IMR-90 (cell line): ENCODE measurements around the gene LRRC4C. TPM values are rescaled to one million over a fixed set of nuclear protein-coding genes. Genes with fewer than 3 reads are reported as not detected.

Source experiments
- ATAC-seq: fragments of 200-7000 bp; cut with Tn5 transposase; 2 replicates; pipeline ENCODE4 v1.9.1; 2020; ENCODE audit warnings: low read depth, mild to moderate bottlenecking, moderate library complexity
- BruUV-seq: library from RNA; stranded (reverse); fragments of 400-500 nt; replicated peaks from 2 replicates; lab custom pipeline; 2021; lab: Mats Ljungman, UMichigan
- CTCF ChIA-PET: fragments of 300-600 bp; formaldehyde crosslinking; extraction: SDS; loops from one replicate; lab custom pipeline; 2021; ENCODE audit warnings: antibody characterized with exemption; lab: Yijun Ruan, JAX
- POLR2A ChIA-PET: fragments of 300-600 bp; sonication (Branson Sonifier 250); formaldehyde crosslinking; loops from one replicate; lab custom pipeline; 2022; ENCODE audit warnings: antibody characterized with exemption; ENCODE audit not compliant: unreplicated experiment; lab: Charles Lee
- DNase-seq: peaks from one replicate; pipeline ENCODE4 v3.0.0; 2013
- H2AFZ ChIP-seq: replicated peaks from 2 replicates; pipeline ENCODE3; 2013; ENCODE audit warnings: low read length, mild to moderate bottlenecking; ENCODE audit not compliant: poor library complexity
- H2AK5ac ChIP-seq: 2 replicates; pipeline ENCODE4 v1.6.1; 2013; ENCODE audit warnings: low read depth, low read length, inconsistent platforms
- H2AK9ac ChIP-seq: replicated peaks from 2 replicates; pipeline ENCODE3; 2013; ENCODE audit warnings: mild to moderate bottlenecking, low read depth, low read length, moderate library complexity; ENCODE audit not compliant: poor library complexity
- H2BK120ac ChIP-seq: 2 replicates; pipeline ENCODE4 v1.6.1; 2013; ENCODE audit warnings: low read depth, low read length, inconsistent platforms
- H2BK15ac ChIP-seq: 3 replicates; pipeline ENCODE4 v1.6.1; 2013; ENCODE audit warnings: low read depth, low read length, inconsistent platforms
- H2BK20ac ChIP-seq: 2 replicates; pipeline ENCODE4 v1.6.1; 2013; ENCODE audit warnings: low read depth, mild to moderate bottlenecking, inconsistent platforms, low read length, moderate library complexity
- H2BK5ac ChIP-seq: 2 replicates; pipeline ENCODE4 v1.6.1; 2013; ENCODE audit warnings: mild to moderate bottlenecking, low read depth, low read length, inconsistent platforms; ENCODE audit not compliant: poor library complexity, severe bottlenecking
- H3K14ac ChIP-seq: replicated peaks from 2 replicates; pipeline ENCODE4 v1.6.1; 2013; ENCODE audit warnings: low read depth, low read length, inconsistent platforms
- H3K18ac ChIP-seq: 2 replicates; pipeline ENCODE4 v1.6.1; 2013; ENCODE audit warnings: low read depth, low read length, control low read depth
- H3K23ac ChIP-seq: 2 replicates; pipeline ENCODE4 v1.6.1; 2013; ENCODE audit warnings: low read depth, low read length, inconsistent platforms
- H3K27ac ChIP-seq: 2 replicates; pipeline ENCODE4 v1.5.1; 2013; ENCODE audit warnings: mild to moderate bottlenecking, control low read depth, low read length; ENCODE audit not compliant: insufficient read depth
- H3K27me3 ChIP-seq: 2 replicates; pipeline ENCODE4 v1.6.1; 2013; ENCODE audit warnings: low read length; ENCODE audit not compliant: control insufficient read depth, insufficient read depth
- H3K36me3 ChIP-seq: 2 replicates; pipeline ENCODE4 v1.6.1; 2013; ENCODE audit warnings: low read length, mixed read lengths; ENCODE audit not compliant: control insufficient read depth, insufficient read depth
- H3K4ac ChIP-seq: 2 replicates; pipeline ENCODE4 v1.6.1; 2013; ENCODE audit warnings: low read depth, low read length, inconsistent platforms
- H3K4me1 ChIP-seq: 2 replicates; pipeline ENCODE4 v1.6.1; 2013; ENCODE audit warnings: low read length, mixed read lengths; ENCODE audit not compliant: control insufficient read depth, insufficient read depth
- H3K4me2 ChIP-seq: 2 replicates; pipeline ENCODE4 v1.6.1; 2013; ENCODE audit warnings: low read depth, mild to moderate bottlenecking, control low read depth, low read length, moderate library complexity
- H3K4me3 ChIP-seq: 2 replicates; pipeline ENCODE4 v1.5.1; 2013; ENCODE audit warnings: low read depth, mild to moderate bottlenecking, control low read depth, low read length, moderate library complexity; ENCODE audit not compliant: insufficient read depth
- H3K56ac ChIP-seq: 2 replicates; pipeline ENCODE4 v1.6.1; 2013; ENCODE audit warnings: low read length, inconsistent platforms; ENCODE audit not compliant: insufficient read depth; ENCODE audit errors: extremely low read depth
- H3K79me1 ChIP-seq, 2 experiments: 2 replicates each; pipeline ENCODE4 v1.6.1; 2013; ENCODE audit warnings: low read length in 2 of 2, inconsistent platforms in 1 of 2, low read depth in 1 of 2
- H3K9ac ChIP-seq: 2 replicates; pipeline ENCODE4 v1.6.1; 2013; ENCODE audit warnings: low read depth, low read length, control low read depth
- H3K9me1 ChIP-seq: 2 replicates; pipeline ENCODE4 v1.6.1; 2013; ENCODE audit warnings: low read length, inconsistent platforms; ENCODE audit not compliant: insufficient read depth
- H3K9me3 ChIP-seq: 2 replicates; pipeline ENCODE4 v1.6.1; 2013; ENCODE audit warnings: low read length; ENCODE audit not compliant: control insufficient read depth, insufficient read depth
- H4K20me1 ChIP-seq: 2 replicates; pipeline ENCODE4 v1.6.1; 2013; ENCODE audit warnings: low read length, inconsistent platforms; ENCODE audit not compliant: insufficient read depth
- H4K5ac ChIP-seq: 2 replicates; pipeline ENCODE4 v1.6.1; 2013; ENCODE audit warnings: mild to moderate bottlenecking, low read depth, low read length, control low read depth
- H4K8ac ChIP-seq, 2 experiments: 2 replicates each; pipeline ENCODE4 v1.6.1; 2013; ENCODE audit warnings: low read depth in 2 of 2, low read length in 2 of 2, control low read depth in 1 of 2, inconsistent platforms in 1 of 2
- H4K91ac ChIP-seq: 2 replicates; pipeline ENCODE4 v1.6.1; 2013; ENCODE audit warnings: low read depth, low read length, inconsistent platforms; ENCODE audit not compliant: insufficient read depth
- CEBPB ChIP-seq: IDR thresholded peaks from 2 replicates; pipeline ENCODE4 v1.6.1; 2012; ENCODE audit warnings: low read depth, low read length, improper control_type of control experiment
- CTCF ChIP-seq: conservative IDR thresholded peaks from 2 replicates; pipeline ENCODE4 v1.5.1; 2012; ENCODE audit warnings: mild to moderate bottlenecking, low read depth, low read length, improper control_type of control experiment
- ELK1 ChIP-seq: fragments of 150-350 bp; IDR thresholded peaks from 2 replicates; pipeline ENCODE4 v1.6.1; 2016; ENCODE audit warnings: low read depth, mild to moderate bottlenecking, low read length, moderate library complexity, borderline replicate concordance
- FOS ChIP-seq: fragments of 150-350 bp; IDR thresholded peaks from 2 replicates; pipeline ENCODE4 v1.6.1; 2016; ENCODE audit warnings: low read depth, low read length
- MAZ ChIP-seq: IDR thresholded peaks from 2 replicates; pipeline ENCODE4 v1.6.1; 2012; ENCODE audit warnings: low read depth, mild to moderate bottlenecking, low read length, improper control_type of control experiment, moderate library complexity, borderline replicate concordance
- MXI1 ChIP-seq: IDR thresholded peaks from 2 replicates; pipeline ENCODE4 v1.6.1; 2012; ENCODE audit warnings: low read depth, mild to moderate bottlenecking, low read length, moderate library complexity, borderline replicate concordance
- POLR2A ChIP-seq: IDR thresholded peaks from 2 replicates; pipeline ENCODE4 v1.6.1; 2012; ENCODE audit warnings: mild to moderate bottlenecking, low read depth, low read length
- RAD21 ChIP-seq: IDR thresholded peaks from 2 replicates; pipeline ENCODE4 v1.6.1; 2012; ENCODE audit warnings: low read length, improper control_type of control experiment
- RCOR1 ChIP-seq: IDR thresholded peaks from 2 replicates; pipeline ENCODE4 v1.6.1; 2012; ENCODE audit warnings: mild to moderate bottlenecking, low read length, improper control_type of control experiment; ENCODE audit not compliant: insufficient replicate concordance
- RFX5 ChIP-seq: IDR thresholded peaks from 2 replicates; pipeline ENCODE4 v1.8.0; 2012; ENCODE audit warnings: low read depth, mild to moderate bottlenecking, low read length, moderate library complexity
- SMC3 ChIP-seq: fragments of 150-350 bp; IDR thresholded peaks from 2 replicates; pipeline ENCODE4 v1.6.1; 2016; ENCODE audit warnings: low read depth, mild to moderate bottlenecking, antibody characterized with exemption, low read length, moderate library complexity
- USF2 ChIP-seq: fragments of 150-350 bp; IDR thresholded peaks from 2 replicates; pipeline ENCODE4 v1.6.1; 2017; ENCODE audit warnings: mild to moderate bottlenecking, antibody characterized with exemption, low read length, low read depth
- WGBS, 2 experiments: methylation state at CpG; one replicate each; pipeline versions ENCODE4 v1.1.5 to v1.1.7; 2013; ENCODE audit warnings: missing lambda C conversion rate in 2 of 2; ENCODE audit not compliant: insufficient read length in 1 of 2; ENCODE audit errors: extremely low coverage in 2 of 2; 5-methylcytosine and 5-hydroxymethylcytosine counted together
- dilution Hi-C: fragments of 300-500 bp; cut with HindIII; formaldehyde crosslinking; loops from one replicate; pipeline ENCODE4 v1.14.3; 2018; ENCODE audit warnings: low sequenced_read_pairs; ENCODE audit not compliant: unreplicated experiment
- in situ Hi-C: fragments of 300-500 bp; cut with MboI; formaldehyde crosslinking; loops from 3 replicates; pipeline ENCODE4 v1.14.3; 2019; ENCODE audit warnings: low sequenced_read_pairs, inconsistent platforms, mixed read lengths
- intact Hi-C: fragments of 100-400 bp; cut with micrococcal nuclease; formaldehyde crosslinking; loops from 2 replicates; pipeline ENCODE4 v1.10.0; 2022
- polyA plus RNA-seq, 3 experiments: library from polyadenylated mRNA; depleted of rRNA; stranded (reverse); fragments of >200 nt; gene quantifications; 2 replicates each; pipeline ENCODE4 v1.2.3, GENCODE V29; 2012; ENCODE audit warnings: low replicate concordance in 1 of 3
- total RNA-seq: library from RNA; depleted of rRNA; stranded (reverse); fragments of >200 nt; gene quantifications from 2 replicates; pipeline ENCODE4 v1.2.3, GENCODE V29; 2012

Gene LRRC4C
- total and polyA plus RNA-seq, 2 of the 4 experiments (the other 2 are of a cell fraction) = under 0.01 to 0.03 TPM

- ATAC-seq = no peak
Observed at GRCh38 chr11:41486424-41486823, 27.0 kb upstream of the LRRC4C start.

More at GRCh38 chr11:41486424-41486823, 27.0 kb upstream of the LRRC4C start:
- H3K4ac ChIP-seq = no peak overlapping the region
- no peak overlapping the region for H4K91ac ChIP-seq
- ChIA-PET POLR2A (no interaction called here), CTCF (no interaction called here)
- H4K5ac ChIP-seq = no peak overlapping the region
- WGBS, 2 experiments = no CpG with 5 or more reads among the region's 2 CpGs
- no peak overlapping the region for H3K18ac ChIP-seq
- DNase-seq = no peak
- no peak overlapping the region for H2BK120ac ChIP-seq
- no peak overlapping the region for H3K14ac ChIP-seq
- no peak overlapping the region for H3K4me3 ChIP-seq
- no peak overlapping the region for H2BK20ac ChIP-seq
- H3K36me3 ChIP-seq = no peaks in the 10 kb centered on the region
- no peaks in the 10 kb centered on the region for H3K9me1 ChIP-seq
- H3K9ac ChIP-seq = no peak overlapping the region
- H3K4me1 ChIP-seq = no peaks in the 10 kb centered on the region
- no TSS peak for BruUV-seq
- H2AFZ ChIP-seq = no peak overlapping the region
- no peak overlapping the region for H3K4me2 ChIP-seq
- H2AK5ac ChIP-seq = no peak overlapping the region
- no peak overlapping the region for H2AK9ac ChIP-seq
- H3K23ac ChIP-seq = no peak overlapping the region
- H3K79me1 ChIP-seq = no peaks in the 10 kb centered on the region
- in situ Hi-C loops = no loop called here
- no peak overlapping the region for H3K27ac ChIP-seq
- no peak overlapping the region for H2BK5ac ChIP-seq
- H3K56ac ChIP-seq = no peak overlapping the region
- H4K8ac ChIP-seq = no peak overlapping the region
- no peaks in the 10 kb centered on the region for H4K20me1 ChIP-seq
- intact Hi-C loops = no loop called here
- no peak for TF ChIP-seq RFX5
- TF ChIP-seq MXI1 = no peak
- no peak for TF ChIP-seq CEBPB
- no peak for TF ChIP-seq SMC3
- TF ChIP-seq MAZ = no peak
- TF ChIP-seq USF2 = no peak
- no peak for TF ChIP-seq RAD21
- TF ChIP-seq ELK1 = no peak
- no peak for TF ChIP-seq FOS
- no peak for TF ChIP-seq CTCF
- no peak for TF ChIP-seq RCOR1
- TF ChIP-seq POLR2A = no peak
- H2BK15ac ChIP-seq = no peak overlapping the region
- H3K27me3 ChIP-seq = no peaks in the 10 kb centered on the region
- dilution Hi-C loops = no loop called here
- no peaks in the 10 kb centered on the region for H3K9me3 ChIP-seq
